ENCODE measurements around the gene COL4A2.

Gene COL4A2

GRCh38 chr13:110548891-110549794 is 242.1 kb downstream of the COL4A2 start:
- DNase-seq: no peak

- DNase-seq: no peak
These were observed 242.7 kb downstream of the COL4A2 start for GRCh38 chr13:110549795-110550160.

- DNase-seq: no peak
These were observed 244.2 kb downstream of the COL4A2 start for GRCh38 chr13:110551284-110551683.

- no peak for DNase-seq
These were observed 245.7 kb downstream of the COL4A2 start for GRCh38 chr13:110552767-110553166.

GRCh38 chr13:110553417-110553816 is 246.3 kb downstream of the COL4A2 start:
- DNase-seq: no peak

DNA sequence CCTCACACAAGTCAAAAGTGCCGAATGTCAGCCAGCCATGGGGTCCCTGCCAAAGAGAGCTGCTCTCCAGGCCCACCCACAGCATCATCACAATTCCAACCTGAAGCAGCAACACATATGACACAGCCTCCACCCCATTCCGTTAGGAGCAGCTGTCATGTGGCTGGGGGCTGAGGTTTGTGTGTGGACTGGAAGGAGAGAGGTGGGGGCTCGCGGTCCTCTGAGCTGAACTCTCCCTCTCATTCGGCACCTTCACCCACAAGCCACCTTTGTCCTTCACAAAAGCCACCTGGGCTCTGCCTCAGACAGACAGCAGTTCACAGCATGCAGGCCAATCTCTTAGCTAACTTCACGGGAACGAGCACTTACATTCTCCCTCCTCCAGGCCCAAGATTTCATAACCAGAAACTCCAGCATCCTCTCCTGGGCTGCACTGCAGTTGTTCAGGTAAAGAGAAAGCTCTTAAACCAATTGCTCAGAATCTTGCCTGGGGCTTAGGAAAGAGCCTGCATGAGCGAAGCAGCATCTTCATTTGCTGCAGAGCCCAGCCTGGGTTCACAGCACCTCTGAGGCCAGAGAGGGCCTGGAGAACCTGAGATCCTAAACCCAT is 247.2 kb downstream of the COL4A2 start:
- no peak for DNase-seq

DNA sequence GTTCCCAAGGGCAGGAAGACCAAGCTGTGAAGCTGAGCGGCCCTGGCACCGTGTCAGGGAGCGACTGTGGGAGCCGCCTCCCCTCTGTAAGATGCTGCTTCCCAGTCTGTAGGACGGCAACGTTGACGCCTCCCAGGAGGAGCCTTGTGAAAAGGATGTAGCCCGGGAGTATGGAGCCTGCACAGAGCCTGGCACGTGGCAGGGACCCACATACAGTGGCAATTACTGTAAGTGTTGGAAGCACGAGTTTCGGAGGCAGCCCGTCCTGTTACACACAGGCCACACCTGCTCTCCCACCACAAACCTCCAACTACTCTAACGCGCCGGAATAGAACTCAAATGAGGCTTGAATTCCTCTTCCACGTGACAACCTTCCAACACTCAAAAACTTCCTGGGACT is 247.9 kb downstream of the COL4A2 start:
- no peak for DNase-seq

DNA sequence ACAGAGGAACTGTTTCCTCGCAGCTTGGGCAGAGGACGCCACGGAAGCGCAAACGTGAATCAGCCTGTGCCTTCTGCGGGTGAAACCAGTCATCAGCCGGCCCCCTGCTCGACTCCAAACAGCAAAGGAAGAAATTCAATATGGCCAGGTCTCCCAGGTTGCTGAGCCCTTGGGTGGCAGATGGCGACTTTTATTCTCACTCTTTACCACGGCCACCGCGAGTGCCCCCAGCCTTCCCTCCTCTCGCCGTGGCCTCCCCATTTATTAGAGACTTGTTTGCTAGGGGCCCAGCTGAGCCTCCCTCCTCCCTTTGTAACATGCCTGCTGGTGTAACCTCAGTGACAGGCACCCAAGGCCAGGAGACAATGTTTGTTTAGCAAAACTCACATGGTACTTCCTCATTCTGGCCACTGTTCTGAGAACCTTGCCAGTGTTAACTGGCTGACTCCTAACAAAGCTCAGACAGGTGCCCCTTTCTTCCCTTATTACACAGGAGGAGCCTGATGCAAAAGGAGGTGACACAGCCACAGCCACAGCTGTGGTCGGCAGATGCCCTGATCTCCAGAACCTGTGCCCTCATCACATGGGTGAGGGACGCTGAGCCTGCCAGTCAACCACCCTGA is 248.6 kb downstream of the COL4A2 start:
- no peak for DNase-seq

DNA sequence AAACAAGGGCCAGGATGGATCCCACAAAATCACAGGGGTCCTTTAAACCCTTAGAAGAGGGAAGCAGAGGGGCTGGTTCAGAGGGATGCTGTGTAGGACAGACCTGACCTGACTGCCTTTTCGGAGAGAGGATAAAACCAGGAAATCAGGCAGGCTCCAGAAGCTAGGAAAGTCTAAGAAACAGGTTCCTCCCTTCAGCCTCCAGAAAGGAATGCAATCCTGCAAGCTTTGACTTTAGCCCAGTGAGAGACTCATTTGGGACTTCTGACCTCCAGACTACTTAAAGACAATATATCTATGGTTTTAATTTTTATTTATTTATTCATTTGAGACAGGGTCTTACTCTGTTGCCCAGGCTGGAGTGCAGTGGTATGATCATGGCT is 249.1 kb downstream of the COL4A2 start:
- DNase-seq: no peak

DNA sequence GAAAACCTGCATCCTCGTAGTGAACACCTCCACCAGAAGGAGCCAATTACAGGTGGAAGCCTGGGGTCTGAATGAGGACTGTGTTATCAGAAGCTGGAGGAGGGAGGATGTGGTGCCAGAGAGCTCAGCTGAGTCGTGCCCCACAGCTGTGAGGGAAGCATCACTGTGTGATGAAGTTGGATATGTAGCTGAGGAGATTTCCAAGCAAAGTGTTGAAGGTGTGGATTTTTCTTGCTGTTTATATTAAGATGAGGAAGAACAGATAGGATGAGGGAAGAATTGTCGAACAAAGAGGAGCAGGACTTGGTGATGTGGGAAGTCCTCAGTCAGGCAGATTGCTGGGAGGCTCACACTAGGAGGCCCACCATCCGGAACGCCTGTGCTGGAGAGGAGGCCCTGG is 250.0 kb downstream of the COL4A2 start:
- DNase-seq: no peak

DNA sequence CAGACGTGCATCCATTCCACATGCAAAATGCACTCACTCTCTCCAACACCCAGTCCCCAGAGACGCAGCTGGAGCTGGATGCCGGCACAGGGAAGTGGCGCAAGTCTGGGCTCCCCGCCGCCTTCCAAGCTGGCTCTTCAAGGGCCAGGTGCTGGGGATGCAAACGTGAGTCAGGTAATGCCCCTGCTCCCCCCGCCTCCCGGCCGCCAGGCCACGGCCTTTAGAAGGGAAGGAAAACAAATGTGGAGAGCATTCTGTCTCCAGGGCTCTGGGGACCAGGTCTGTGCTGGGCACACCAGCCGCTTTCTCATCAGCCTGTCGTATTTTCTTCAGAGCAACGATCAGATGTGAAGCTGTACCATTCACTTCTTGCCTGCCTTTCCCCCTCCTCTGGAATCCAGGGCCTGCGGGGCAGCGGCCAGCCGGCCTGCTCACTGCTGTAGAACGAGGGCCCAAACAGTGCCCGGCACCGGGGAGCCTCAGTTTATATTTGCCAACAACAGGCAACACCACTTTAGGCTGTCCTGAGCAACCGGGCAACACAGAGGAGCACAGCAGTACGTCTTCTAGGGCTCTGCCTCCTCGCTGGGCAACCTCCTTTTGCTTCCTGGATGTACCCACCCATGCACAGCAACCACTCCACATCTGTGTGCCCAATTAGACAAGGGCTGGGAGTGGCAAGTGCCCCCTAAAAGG is 250.7 kb downstream of the COL4A2 start:
- no peak for DNase-seq

GRCh38 chr13:110559429-110559943 is 252.4 kb downstream of the COL4A2 start:
- DNase-seq: no peak

- no peak for DNase-seq
These were observed 252.9 kb downstream of the COL4A2 start for GRCh38 chr13:110559986-110560385.

DNA sequence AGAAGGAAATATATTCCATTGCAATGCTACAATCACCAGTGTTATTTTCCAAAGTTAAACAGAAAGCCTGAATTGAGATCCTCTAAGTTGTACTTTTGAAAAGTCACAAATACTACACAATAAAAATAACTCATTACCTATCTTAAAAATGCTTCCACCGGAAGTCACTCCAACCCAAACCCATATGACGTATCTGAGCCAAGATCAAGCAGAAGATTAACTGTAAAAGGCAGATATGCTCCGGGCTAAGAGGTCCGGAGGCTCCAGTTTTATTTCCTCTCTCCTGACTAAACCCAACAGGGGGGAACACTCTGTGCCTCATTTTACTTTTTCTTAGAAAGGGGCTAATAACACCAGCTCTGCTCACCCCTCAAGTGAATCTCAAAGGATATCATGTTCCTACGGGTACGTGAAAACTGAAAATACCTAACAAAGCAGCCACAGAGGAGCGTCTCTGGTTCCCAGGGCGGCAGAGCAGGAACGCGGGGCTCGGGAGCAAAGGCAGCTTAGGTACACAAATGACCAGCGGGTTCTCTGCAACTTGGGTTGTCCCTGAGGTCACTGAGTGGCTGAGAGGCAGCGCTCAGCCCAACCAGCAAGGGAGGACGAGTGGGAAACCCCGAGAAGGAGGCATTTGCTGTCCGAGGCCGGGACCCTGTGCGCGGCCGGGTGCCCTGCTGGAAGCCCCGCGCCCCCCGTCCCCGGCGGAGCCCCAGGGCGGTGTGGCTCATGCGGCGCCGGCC is 253.7 kb downstream of the COL4A2 start:
- no peak for DNase-seq

DNA sequence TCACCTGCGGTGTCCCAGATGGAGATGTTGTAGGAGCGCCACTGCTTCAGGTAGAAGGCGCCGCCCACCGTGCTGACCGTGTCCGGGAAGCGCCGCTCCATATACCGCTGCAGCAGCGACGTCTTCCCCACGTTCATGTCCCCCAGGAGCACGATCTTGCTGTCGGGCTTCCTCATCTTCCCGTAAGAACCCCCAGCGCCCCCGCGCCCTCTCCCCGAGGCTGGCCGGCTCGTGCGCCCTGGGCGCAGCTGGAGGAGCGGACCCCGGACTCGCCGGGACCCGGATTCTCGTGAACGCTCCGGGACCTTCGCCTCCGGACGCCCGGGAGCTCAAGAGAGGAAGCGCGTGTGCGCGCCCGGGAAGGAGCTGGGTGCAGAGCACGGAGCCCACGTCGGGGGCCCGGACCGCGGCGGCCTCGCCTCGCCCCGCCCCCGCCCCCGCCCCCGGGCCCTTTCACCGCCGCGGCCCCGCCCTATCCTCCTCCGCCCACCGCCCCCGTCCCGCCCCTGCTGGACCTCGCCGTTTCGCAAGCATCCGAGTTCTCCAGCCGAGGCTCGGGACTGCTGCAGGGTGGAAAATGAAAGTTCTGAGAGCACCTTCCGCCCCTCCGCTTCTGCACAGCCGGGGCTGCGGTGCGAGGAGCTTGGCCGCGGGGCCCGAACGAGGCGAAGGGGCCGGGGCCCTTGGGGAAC is 254.4 kb downstream of the COL4A2 start, which contains the start of gene RAB20:
Gene RAB20 (minus strand): TSS at position 379 of the 692 bp plus-strand sequence. CDS start 203 bp downstream, at position 176.
- DNase-seq: peak; percentile 80

DNA sequence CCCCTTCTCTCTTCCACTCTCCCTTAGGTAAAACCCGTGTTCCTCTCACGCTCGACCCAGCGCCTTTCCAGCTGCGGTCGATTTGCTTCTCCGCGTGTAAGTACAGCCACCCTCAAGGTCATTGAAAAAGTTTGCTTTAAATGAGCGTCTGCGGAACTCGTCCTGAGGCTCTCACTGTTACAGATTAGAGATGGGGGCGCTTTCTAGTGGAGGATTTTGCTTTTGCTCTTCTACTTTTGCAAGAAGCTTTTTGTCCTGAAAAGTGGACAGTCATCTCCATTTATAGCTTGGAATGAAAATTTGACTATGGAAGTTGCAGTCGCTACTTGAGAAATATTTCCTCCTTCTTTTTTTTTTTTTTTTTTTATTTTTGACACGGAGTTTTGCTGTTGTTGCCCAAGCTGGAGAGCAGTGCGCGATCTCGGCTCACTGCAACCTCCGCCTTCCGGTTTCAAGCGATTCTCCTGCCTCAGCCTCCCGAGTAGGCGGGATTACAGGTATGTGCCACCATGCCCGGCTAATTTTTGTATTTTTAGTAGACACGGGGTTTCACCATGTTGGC is 255.0 kb downstream of the COL4A2 start:
- peak; percentile 59 for DNase-seq
